GM18505 (cell line): Measurements from ENCODE around the gene TNS4.

Experiments
- ATAC-seq: cut with Tn5 transposase; IDR thresholded peaks from one replicate; pipeline ENCODE4 v1.9.1; 2021; ENCODE audit not compliant: unreplicated experiment
- POLR2A ChIP-seq: IDR thresholded peaks from 4 replicates; pipeline ENCODE4 v1.6.1; 2011; ENCODE audit warnings: borderline replicate concordance; ENCODE audit not compliant: insufficient read depth, insufficient read length; ENCODE audit errors: extremely low read depth

Gene TNS4

DNA sequence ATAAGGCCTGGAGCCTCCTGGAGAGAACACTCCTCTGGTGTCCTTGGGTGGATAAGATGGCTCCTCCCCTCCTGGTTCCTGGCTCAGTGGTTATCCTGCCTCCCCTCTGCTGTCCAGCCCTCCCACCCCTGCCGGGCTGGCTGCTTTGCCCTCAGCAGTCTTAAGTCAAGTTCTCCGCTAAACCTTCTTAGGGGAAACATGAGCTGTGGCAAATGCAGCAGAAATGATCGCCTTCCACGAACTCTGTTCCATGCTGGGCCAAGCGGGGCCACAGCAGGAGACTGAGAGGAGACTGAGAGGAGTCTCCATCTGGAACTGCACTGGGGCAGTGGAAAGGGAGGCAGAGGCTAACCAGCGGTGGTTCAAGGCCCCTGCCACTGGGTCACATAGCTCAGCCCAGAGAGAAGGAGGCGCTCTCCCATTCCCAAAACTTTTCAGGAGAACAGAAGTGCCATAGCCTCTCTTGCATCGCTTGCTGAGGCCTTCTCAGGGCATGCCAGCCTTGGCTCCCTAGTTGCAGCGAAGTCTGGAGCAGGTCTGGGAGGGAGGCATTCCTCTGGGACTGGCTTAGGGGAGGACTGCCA lies 26.9 kb downstream of the TNS4 start:
- no peak for TF ChIP-seq POLR2A
- ATAC-seq: no peak

DNA sequence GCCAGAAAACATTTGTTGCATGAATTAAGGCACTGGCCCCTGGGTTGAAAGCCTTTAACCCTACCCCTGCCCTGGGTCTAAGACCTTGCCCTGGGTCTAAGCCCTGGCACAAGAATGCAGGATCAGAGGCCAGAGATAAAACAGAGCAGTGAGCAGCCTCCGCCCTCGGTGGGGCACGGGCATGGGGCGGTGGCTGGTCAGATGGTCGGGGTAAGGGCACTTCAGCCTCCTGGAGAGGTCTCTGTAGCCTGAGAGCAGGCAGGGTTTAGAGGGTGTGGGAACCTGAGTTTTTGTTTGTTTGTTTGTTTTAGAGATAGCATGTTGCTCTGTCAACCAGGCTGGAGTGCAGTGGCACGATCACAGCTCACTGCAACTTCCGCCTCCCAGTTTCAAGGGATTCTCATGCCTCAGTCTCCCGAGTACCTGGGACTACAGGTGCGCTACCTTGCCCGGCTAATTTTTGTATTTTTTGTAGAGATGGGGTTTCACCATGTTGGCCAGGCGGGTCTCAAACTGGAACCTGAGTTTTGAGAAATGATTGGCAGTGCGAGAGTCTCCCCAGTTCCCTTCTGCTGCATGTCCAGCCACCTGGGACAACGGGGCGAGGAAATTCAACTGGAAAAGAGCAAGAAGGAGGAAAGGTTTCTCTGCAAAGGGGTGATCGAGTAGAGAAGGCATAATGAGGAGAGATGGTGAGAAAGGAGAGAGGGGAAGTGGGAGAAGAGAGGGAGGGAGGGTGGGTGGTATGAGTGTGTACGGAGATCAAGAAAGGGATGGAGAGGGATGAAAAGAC lies 27.7 kb downstream of the TNS4 start:
- TF ChIP-seq POLR2A: no peak

DNA sequence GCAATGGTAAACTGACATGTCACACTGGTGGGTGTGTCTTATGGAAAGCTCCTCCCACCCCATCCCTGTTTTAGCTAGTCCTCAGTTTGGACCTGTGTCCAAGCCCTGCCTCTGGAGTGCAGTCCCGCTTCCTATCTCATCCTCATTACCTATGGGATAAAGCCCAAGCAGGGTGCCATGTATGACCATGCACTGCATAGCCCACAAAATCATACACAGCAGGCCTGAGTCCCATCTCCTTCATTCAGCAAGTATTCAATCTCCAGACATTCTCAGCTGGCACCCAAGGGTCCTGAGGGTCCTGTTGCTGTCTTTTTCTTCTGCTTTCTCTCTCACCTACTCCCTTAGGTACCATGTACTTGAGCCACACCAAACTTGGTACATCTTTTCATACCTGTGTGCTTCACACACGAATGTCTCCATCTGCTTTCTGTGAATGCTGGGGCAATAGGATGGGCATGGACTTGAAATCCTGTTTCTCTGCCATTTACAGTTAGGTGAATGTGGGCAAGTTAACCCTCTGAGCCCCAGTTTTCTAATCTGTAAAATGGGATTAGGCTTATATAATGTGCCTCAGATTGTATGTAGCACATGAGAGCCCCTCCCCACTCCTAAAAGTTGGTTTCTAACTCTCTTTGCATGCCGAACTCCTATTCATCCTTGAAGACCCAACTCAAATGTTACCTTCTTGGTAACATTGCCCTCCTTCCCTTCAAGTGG lies 28.5 kb downstream of the TNS4 start:
- no peak for ATAC-seq
- no peak for TF ChIP-seq POLR2A

More for the DNA sequence above, 27.7 kb downstream of the TNS4 start:
- ATAC-seq: no peak

DNA sequence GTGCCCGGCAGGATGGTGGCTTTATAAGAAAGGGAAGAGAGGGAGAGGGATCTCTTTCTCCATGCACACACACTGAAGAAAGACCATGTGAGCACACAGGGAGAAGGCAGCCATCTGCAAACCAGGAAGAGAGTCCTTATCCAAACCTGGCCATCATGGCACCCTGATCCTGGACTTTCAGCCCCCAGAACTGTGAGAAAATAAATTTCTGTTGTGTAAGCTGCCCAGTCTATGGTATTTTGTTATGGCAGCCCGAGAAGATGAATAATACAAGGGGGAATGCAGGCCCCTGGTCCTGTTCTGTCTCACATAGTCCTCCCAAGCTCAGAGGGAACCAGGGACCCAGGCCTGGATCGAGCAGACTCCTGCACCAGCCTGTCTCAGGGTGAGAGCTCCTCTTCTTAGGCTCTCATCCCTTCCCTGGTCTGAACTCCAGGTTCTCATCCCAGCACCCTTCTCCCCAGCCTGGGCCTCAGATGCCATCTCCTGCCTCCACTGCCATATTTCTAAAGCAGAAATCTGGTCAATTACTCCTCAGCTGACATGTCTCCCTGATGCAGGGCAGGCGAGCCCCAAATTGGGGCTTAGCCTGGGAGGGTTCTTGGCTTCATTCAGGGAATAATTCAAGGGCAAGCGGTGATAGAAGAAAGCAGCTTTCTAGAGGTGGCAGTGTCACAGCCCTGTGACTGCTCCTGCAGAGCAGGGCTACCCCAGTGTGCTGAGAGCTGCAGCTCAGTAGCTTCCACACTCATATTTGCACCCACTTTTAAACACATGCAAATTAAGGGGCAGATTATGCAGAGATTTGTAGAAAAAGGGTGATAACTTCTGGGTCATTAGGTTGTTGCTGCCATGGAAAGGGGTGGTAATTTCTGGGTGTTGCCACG lies 29.3 kb downstream of the TNS4 start:
- TF ChIP-seq POLR2A: no peak
- ATAC-seq: no peak

DNA sequence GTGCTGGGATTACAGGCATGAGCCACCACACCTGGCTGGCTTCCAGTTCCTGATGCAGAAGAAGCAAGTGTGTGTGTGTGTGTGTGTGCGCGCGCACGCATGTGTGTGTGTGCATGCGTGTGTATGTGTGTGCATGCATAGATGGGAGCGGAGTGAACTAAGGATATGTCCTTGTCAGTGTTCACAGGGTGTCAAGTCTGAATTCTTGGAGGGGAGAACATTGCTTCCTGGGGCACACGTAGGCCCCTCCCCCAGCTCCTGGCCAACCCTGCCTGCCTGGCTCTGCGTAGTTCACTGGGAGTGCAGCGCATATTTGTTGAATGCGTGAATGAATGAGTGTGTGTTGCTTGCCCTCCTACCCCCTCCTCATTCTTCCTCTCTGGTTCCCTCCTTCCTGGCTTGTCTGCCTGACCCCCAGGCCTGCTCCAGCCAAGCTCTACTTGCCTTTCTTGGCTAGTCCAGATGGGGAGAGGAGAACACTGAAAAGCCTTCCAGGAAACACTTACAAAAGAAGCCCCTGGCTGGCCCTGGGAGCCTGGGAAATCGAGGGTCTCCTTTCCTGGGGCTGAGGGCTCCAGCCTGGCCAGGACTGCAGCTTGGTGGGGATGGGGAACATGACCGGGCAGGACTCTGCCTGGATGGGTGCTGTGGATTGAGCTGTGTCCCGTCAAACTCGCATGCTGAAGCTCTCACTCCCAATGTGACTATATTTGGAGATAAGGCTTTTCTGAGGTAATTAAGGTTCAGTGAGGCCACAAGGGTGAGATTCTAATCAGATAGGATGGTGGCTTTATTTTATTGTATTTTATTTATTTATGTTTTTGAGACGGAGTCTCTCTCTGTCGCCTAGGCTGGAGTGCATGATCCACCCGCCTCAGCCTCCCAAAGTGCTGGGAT lies 30.2 kb downstream of the TNS4 start:
- no peak for TF ChIP-seq POLR2A
- ATAC-seq: no peak

DNA sequence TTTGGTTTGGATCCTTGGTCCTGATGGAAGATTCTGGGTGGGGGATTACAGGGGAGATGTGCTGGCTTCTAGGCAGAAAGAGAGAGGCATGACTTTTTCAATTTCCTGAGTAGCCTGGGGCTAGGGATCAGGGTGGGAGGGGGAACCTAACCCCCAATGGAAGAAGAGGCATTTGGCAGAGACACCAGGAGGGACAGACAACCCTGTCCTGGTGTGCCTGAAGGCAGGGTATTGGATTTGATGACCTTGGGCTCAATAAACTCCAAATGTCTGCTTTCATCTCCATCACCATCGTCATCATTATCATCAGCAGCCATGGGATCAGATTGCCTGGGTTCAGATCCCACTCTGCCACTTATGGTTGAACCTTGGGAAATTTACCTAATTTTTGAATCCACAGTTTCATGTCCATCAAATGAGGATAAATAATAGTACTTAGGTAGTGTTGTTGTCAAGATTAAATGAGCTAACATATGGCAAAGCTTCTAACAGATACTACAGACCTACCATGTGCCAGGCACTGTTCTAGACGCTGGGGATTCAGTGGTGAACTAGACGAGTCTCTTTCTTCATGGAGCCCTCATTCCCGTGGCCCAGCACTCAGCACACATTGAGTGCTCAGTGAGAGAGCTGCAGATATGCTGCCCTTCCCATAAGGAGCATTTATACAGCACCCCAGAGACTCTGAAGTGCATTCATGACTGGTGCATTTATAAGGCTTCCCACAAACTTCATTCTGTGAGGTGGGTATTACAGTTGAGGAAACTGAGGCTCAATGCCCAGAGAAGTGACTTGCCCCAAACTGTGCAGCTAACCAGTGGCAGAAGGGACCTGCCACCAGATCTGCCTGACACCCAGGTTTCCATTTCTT lies 31.4 kb downstream of the TNS4 start:
- no peak for ATAC-seq
- TF ChIP-seq POLR2A: no peak

DNA sequence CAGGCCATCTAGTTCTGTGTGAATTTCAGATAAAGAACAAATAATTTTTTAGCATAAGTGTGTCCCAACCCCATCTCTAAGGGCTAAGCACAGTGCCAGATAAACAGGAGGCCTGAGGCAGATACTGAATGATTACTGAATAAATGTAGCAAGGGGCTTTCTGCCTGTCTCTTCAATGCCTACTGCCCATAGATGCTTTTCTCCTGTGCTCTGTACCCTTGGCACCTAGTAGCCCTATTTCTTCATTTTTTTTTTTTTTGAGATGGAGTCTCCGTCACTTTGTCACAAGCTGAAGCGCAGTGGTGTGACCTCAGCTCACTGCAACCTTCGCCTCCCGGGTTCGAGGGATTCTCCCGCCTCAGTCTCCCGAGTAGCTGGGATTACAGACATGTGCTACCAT lies 32.9 kb downstream of the TNS4 start:
- no peak for TF ChIP-seq POLR2A
- no peak for ATAC-seq

DNA sequence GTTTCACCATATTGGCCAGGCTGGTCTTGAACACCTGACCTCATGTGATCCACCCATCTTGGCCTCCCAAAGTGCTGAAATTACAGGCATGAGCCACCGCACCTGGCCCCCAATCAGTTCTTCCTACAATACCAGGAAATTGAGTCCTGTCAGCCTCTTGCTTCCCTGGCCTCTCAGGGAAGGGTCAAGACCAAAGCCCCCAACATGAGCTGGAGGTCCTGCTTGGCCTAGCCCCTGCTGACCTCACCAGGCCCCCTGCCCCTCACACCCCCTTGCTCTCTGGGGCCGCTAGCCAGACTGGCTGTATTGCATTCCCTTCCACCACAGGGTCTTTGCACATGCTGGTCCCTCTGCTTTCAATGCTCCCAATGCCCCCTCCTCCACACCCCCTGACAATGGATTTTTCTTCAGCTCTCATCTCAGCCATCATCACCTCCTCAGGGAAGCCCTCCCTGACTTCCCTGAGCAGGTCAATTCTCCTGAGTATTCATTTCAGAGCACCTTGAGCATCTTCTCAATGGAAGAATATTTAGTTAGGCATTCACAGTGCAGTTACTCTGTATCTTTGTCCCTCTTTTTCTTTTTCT lies 34.0 kb downstream of the TNS4 start:
- no peak for TF ChIP-seq POLR2A

DNA sequence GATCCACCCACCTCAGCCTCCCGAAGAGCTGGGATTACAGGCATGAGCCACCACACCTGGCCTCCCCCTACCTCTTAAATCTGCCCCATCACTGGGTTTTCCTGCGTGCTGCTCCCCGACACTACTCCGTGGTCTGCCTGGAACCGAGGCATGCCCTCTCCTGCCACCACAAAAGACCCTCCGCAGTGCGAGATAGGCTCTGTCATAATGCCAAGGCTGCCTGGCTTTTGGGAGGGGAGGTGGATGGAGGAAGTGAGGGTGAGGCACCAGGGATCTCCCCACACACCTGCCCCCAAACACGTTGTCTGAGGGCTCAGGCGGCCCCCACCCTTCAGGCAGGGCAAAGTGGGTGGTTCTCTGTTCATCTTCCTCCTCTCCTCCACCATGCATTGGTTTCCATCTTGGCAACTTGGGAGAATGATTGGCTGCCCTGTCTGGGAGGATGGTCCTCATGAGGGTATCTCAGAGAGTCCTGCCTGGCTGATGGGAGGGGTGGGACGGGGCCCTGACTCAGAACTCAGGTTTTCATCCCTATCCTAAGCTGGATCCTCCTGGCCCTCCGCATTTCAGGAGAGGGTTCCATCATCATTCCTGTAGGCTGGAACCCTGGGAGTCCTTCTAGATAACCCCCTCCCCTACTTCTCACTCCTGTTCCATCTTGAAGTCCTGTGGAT lies 35.0 kb downstream of the TNS4 start:
- no peak for TF ChIP-seq POLR2A
- ATAC-seq: no peak

More for the DNA sequence above, 34.0 kb downstream of the TNS4 start:
- ATAC-seq: no peak

DNA sequence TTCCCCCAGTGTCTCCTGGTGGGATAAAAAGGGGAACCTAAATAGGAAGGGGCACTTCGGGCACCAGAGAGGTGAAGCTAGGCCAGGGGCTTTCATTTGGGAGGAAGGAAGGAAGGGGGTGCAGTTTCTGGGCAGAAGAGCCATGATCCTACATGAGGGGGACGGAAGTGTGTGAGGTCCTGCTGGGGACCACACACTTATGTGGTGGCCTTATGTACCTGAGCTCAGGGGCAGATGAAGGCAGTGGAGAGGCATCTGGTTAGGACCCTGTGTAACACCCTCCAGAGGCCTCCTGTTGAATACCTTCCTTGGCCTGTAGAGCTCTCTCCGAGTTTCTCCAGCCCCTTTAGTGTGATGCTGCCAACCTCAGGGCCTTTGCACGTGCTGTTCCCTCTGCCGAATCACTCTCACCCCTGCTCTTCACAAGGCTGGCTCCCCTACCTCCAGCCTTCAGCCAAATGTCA lies 37.0 kb downstream of the TNS4 start:
- TF ChIP-seq POLR2A: no peak
- ATAC-seq: no peak

DNA sequence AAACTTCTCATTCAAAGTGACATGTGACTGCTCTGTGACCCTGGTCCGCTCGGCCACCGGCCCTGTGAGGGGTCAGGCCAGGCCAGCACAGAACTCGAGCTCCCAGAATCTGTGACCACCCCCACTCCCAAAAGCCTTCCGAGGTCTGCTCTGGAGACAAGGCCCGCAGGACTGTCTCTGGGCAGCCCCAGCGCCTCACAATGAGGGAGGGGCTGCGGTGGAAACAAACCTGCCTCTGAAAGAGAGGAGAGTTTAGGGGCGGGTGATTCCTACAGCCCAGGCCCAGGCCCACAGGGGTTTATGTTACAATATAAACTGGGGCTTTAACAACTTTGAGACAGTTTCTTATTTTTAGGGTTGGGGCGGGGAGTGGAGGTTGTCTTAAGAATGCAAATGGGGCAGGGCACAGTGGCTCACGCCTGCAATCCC lies 38.3 kb downstream of the TNS4 start:
- ATAC-seq: no peak
- no peak for TF ChIP-seq POLR2A
